WTC11 (cell line): ENCODE results near the gene FOXC1.

ENCODE experiments used
- CREB1 ChIP-seq: sonication (generic); formaldehyde crosslinking; IDR thresholded peaks from 2 replicates; pipeline ENCODE4 v1.8.0; 2023; ENCODE audit warnings: mild to moderate bottlenecking, missing genetic modification reagents
- ELF4 ChIP-seq: sonication (generic); formaldehyde crosslinking; IDR thresholded peaks from 2 replicates; pipeline ENCODE4 v1.8.1; 2022; ENCODE audit warnings: low read depth, mild to moderate bottlenecking, moderate library complexity, missing genetic modification reagents
- ESRRA ChIP-seq: sonication (generic); formaldehyde crosslinking; IDR thresholded peaks from 2 replicates; pipeline ENCODE4 v1.8.1; 2022; ENCODE audit warnings: mild to moderate bottlenecking, missing genetic modification reagents, borderline replicate concordance
- FOXJ3 ChIP-seq: sonication (generic); formaldehyde crosslinking; IDR thresholded peaks from 2 replicates; pipeline ENCODE4 v1.9.0; 2021; ENCODE audit warnings: missing genetic modification reagents, mild to moderate bottlenecking, borderline replicate concordance
- FOXK1 ChIP-seq: sonication (generic); formaldehyde crosslinking; IDR thresholded peaks from 2 replicates; pipeline ENCODE4 v1.8.0; 2022; ENCODE audit warnings: mild to moderate bottlenecking, moderate library complexity, missing genetic modification reagents
- SP1 ChIP-seq: sonication (generic); formaldehyde crosslinking; conservative IDR thresholded peaks from 2 replicates; pipeline ENCODE4 v1.8.1; 2022; ENCODE audit warnings: missing genetic modification reagents
- ZBTB21 ChIP-seq: sonication (generic); formaldehyde crosslinking; IDR thresholded peaks from 2 replicates; pipeline ENCODE4 v1.8.1; 2023; ENCODE audit warnings: mild to moderate bottlenecking, missing genetic modification reagents, borderline replicate concordance
- TF ChIP-seq, protein P1 (sequence below): fragments of 200-600 bp; IDR thresholded peaks from 2 replicates; pipeline ENCODE4 v1.8.0; 2022; ENCODE audit warnings: antibody characterized with exemption
- TF ChIP-seq, protein P2 (sequence below): sonication (generic); formaldehyde crosslinking; IDR thresholded peaks from 2 replicates; pipeline ENCODE4 v1.8.1; 2023; ENCODE audit warnings: mild to moderate bottlenecking, missing genetic modification reagents, borderline replicate concordance
- TF ChIP-seq, protein P3 (sequence below): sonication (generic); formaldehyde crosslinking; IDR thresholded peaks from 2 replicates; pipeline ENCODE4 v1.8.0; 2022; ENCODE audit warnings: mild to moderate bottlenecking, missing genetic modification reagents
- TF ChIP-seq, protein P4 (sequence below): sonication (generic); formaldehyde crosslinking; IDR thresholded peaks from 2 replicates; pipeline ENCODE4 v1.8.0; 2022; ENCODE audit warnings: mild to moderate bottlenecking, missing genetic modification reagents
- TF ChIP-seq, protein P5 (sequence below): sonication (generic); formaldehyde crosslinking; IDR thresholded peaks from 2 replicates; pipeline ENCODE4 v1.8.0; 2022; ENCODE audit warnings: mild to moderate bottlenecking, missing genetic modification reagents
- TF ChIP-seq, protein P6 (sequence below): sonication (generic); formaldehyde crosslinking; IDR thresholded peaks from 2 replicates; pipeline ENCODE4 v1.8.1; 2022; ENCODE audit warnings: low read depth, missing genetic modification reagents, borderline replicate concordance

DNA sequence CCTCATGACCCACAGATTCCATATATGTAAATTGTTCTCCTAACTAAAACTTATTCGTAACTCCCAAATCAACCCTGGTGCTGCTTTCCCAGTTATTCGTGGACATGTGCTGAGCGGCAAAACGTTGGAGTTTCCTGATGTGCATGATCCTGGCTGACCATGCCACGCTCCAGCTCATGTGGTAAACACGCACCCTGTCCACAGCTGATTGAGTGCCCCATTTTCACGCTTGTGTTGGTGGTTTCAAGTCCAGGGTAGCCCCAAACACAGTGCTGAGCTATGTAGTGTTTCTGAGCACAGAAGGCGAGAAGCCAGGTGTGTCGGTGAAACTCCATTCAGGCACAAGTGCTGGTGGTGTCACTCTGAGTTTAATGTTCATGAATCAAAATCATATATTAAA, 19.1 kb upstream of the FOXC1 start:
- TF ChIP-seq, protein P1, sequence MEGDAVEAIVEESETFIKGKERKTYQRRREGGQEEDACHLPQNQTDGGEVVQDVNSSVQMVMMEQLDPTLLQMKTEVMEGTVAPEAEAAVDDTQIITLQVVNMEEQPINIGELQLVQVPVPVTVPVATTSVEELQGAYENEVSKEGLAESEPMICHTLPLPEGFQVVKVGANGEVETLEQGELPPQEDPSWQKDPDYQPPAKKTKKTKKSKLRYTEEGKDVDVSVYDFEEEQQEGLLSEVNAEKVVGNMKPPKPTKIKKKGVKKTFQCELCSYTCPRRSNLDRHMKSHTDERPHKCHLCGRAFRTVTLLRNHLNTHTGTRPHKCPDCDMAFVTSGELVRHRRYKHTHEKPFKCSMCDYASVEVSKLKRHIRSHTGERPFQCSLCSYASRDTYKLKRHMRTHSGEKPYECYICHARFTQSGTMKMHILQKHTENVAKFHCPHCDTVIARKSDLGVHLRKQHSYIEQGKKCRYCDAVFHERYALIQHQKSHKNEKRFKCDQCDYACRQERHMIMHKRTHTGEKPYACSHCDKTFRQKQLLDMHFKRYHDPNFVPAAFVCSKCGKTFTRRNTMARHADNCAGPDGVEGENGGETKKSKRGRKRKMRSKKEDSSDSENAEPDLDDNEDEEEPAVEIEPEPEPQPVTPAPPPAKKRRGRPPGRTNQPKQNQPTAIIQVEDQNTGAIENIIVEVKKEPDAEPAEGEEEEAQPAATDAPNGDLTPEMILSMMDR = no peak
- TF ChIP-seq, protein P2, sequence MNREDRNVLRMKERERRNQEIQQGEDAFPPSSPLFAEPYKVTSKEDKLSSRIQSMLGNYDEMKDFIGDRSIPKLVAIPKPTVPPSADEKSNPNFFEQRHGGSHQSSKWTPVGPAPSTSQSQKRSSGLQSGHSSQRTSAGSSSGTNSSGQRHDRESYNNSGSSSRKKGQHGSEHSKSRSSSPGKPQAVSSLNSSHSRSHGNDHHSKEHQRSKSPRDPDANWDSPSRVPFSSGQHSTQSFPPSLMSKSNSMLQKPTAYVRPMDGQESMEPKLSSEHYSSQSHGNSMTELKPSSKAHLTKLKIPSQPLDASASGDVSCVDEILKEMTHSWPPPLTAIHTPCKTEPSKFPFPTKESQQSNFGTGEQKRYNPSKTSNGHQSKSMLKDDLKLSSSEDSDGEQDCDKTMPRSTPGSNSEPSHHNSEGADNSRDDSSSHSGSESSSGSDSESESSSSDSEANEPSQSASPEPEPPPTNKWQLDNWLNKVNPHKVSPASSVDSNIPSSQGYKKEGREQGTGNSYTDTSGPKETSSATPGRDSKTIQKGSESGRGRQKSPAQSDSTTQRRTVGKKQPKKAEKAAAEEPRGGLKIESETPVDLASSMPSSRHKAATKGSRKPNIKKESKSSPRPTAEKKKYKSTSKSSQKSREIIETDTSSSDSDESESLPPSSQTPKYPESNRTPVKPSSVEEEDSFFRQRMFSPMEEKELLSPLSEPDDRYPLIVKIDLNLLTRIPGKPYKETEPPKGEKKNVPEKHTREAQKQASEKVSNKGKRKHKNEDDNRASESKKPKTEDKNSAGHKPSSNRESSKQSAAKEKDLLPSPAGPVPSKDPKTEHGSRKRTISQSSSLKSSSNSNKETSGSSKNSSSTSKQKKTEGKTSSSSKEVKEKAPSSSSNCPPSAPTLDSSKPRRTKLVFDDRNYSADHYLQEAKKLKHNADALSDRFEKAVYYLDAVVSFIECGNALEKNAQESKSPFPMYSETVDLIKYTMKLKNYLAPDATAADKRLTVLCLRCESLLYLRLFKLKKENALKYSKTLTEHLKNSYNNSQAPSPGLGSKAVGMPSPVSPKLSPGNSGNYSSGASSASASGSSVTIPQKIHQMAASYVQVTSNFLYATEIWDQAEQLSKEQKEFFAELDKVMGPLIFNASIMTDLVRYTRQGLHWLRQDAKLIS (CRISPR knock-in tag) = no peak
- TF ChIP-seq ELF4 (CRISPR knock-in tag) (no peak), ESRRA (CRISPR knock-in tag) (no peak), SP1 (CRISPR knock-in tag) (no peak), ZBTB21 (no peak), CREB1 (no peak), FOXK1 (CRISPR knock-in tag) (no peak), FOXJ3 (CRISPR knock-in tag) (no peak)
- TF ChIP-seq, protein P3, sequence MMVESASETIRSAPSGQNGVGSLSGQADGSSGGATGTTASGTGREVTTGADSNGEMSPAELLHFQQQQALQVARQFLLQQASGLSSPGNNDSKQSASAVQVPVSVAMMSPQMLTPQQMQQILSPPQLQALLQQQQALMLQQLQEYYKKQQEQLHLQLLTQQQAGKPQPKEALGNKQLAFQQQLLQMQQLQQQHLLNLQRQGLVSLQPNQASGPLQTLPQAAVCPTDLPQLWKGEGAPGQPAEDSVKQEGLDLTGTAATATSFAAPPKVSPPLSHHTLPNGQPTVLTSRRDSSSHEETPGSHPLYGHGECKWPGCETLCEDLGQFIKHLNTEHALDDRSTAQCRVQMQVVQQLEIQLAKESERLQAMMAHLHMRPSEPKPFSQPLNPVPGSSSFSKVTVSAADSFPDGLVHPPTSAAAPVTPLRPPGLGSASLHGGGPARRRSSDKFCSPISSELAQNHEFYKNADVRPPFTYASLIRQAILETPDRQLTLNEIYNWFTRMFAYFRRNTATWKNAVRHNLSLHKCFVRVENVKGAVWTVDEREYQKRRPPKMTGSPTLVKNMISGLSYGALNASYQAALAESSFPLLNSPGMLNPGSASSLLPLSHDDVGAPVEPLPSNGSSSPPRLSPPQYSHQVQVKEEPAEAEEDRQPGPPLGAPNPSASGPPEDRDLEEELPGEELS (CRISPR knock-in tag) = no peak
- TF ChIP-seq, protein P4, sequence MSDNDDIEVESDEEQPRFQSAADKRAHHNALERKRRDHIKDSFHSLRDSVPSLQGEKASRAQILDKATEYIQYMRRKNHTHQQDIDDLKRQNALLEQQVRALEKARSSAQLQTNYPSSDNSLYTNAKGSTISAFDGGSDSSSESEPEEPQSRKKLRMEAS (CRISPR knock-in tag) = no peak
- TF ChIP-seq, protein P5, sequence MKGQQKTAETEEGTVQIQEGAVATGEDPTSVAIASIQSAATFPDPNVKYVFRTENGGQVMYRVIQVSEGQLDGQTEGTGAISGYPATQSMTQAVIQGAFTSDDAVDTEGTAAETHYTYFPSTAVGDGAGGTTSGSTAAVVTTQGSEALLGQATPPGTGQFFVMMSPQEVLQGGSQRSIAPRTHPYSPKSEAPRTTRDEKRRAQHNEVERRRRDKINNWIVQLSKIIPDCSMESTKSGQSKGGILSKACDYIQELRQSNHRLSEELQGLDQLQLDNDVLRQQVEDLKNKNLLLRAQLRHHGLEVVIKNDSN (CRISPR knock-in tag) = no peak
- TF ChIP-seq, protein P6, sequence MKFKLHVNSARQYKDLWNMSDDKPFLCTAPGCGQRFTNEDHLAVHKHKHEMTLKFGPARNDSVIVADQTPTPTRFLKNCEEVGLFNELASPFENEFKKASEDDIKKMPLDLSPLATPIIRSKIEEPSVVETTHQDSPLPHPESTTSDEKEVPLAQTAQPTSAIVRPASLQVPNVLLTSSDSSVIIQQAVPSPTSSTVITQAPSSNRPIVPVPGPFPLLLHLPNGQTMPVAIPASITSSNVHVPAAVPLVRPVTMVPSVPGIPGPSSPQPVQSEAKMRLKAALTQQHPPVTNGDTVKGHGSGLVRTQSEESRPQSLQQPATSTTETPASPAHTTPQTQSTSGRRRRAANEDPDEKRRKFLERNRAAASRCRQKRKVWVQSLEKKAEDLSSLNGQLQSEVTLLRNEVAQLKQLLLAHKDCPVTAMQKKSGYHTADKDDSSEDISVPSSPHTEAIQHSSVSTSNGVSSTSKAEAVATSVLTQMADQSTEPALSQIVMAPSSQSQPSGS = no peak
